Measurements from ENCODE around the gene CTCFL. TPM values are rescaled to one million over a fixed set of nuclear protein-coding genes. Genes with fewer than 3 reads are reported as not detected.

CTCFL gene
- total and polyA plus RNA-seq, 4 experiments from 2014 or later: not detected

GRCh38 chr20:57563522-57563921 lies 38.6 kb upstream of the CTCFL start:
- H3K36me3 Mint-ChIP-seq: no peaks in the 10 kb centered on the region
- intact Hi-C loops (cut with micrococcal nuclease): no loop called here
- no peaks in the 10 kb centered on the region for H3K4me1 ChIP-seq (ENCODE audit: insufficient read depth, low read length)
- no peak overlapping the region for H3K4me3 ChIP-seq (ENCODE audit: low read length in 2 of 2)
- no peaks in the 10 kb centered on the region for H3K36me3 ChIP-seq (ENCODE audit: insufficient read depth, low read length)
- ChIA-PET CTCF (ENCODE audit: partially characterized antibody) (no interaction called here), POLR2A (ENCODE audit: partially characterized antibody) (no interaction called here)
- H3K27ac ChIP-seq (ENCODE audit: low read depth, low read length): no peak overlapping the region
- H3K4me3 Mint-ChIP-seq: no peak overlapping the region
- DNase-seq: no peak
- no peaks in the 10 kb centered on the region for H3K9me3 Mint-ChIP-seq
- no peaks in the 10 kb centered on the region for H3K4me1 Mint-ChIP-seq
- peaks cover 6 to 24% of the 10 kb centered on the region in 2 donors for H3K27me3 Mint-ChIP-seq
- no peaks in the 10 kb centered on the region for H3K9me3 ChIP-seq (ENCODE audit: control insufficient read depth in 1 of 2, low read length in 2 of 2)
- no peak overlapping the region for H3K27ac Mint-ChIP-seq
- no peaks in the 10 kb centered on the region for H3K27me3 ChIP-seq (ENCODE audit: insufficient read depth, low read length)

- no peaks in the 10 kb centered on the region for H3K9me3 ChIP-seq (ENCODE audit: control insufficient read depth in 1 of 2, low read length in 2 of 2)
- H3K36me3 ChIP-seq (ENCODE audit: insufficient read depth, low read length): no peaks in the 10 kb centered on the region
- no peak for DNase-seq
- H3K9me3 Mint-ChIP-seq: no peaks in the 10 kb centered on the region
- H3K4me1 Mint-ChIP-seq: no peaks in the 10 kb centered on the region
- H3K4me3 Mint-ChIP-seq: no peak overlapping the region
- H3K27me3 ChIP-seq (ENCODE audit: insufficient read depth, low read length): no peaks in the 10 kb centered on the region
- H3K36me3 Mint-ChIP-seq: no peaks in the 10 kb centered on the region
- no peaks in the 10 kb centered on the region for H3K4me1 ChIP-seq (ENCODE audit: insufficient read depth, low read length)
- H3K4me3 ChIP-seq (ENCODE audit: low read length in 2 of 2): no peak overlapping the region
- peaks cover 6 to 24% of the 10 kb centered on the region in 2 donors for H3K27me3 Mint-ChIP-seq
- ChIA-PET POLR2A (ENCODE audit: partially characterized antibody) (no interaction called here), CTCF (ENCODE audit: partially characterized antibody) (no interaction called here)
- no peak overlapping the region for H3K27ac Mint-ChIP-seq
- H3K27ac ChIP-seq (ENCODE audit: low read depth, low read length): no peak overlapping the region
- intact Hi-C loops (cut with micrococcal nuclease): no loop called here
These were observed 37.9 kb upstream of the CTCFL start for GRCh38 chr20:57562541-57563465.

GRCh38 chr20:57561356-57562279 lies 36.7 kb upstream of the CTCFL start:
- no peak overlapping the region for H3K4me3 ChIP-seq (ENCODE audit: low read length in 2 of 2)
- Mint-ChIP-seq H3K36me3 (no peaks in the 10 kb centered on the region), H3K9me3 (no peaks in the 10 kb centered on the region), H3K4me3 (no peak overlapping the region), H3K27me3 (peaks cover 10 to 28% of the 10 kb centered on the region in 2 donors), H3K27ac (no peak overlapping the region), H3K4me1 (no peaks in the 10 kb centered on the region)
- DNase-seq: no peak
- H3K9me3 ChIP-seq (ENCODE audit: control insufficient read depth in 1 of 2, low read length in 2 of 2): no peaks in the 10 kb centered on the region
- ChIA-PET CTCF (ENCODE audit: partially characterized antibody) (no interaction called here), POLR2A (ENCODE audit: partially characterized antibody) (no interaction called here)
- H3K4me1 ChIP-seq (ENCODE audit: insufficient read depth, low read length): no peaks in the 10 kb centered on the region
- intact Hi-C loops (cut with micrococcal nuclease): no loop called here
- H3K27me3 ChIP-seq (ENCODE audit: insufficient read depth, low read length): no peaks in the 10 kb centered on the region
- no peak overlapping the region for H3K27ac ChIP-seq (ENCODE audit: low read depth, low read length)
- H3K36me3 ChIP-seq (ENCODE audit: insufficient read depth, low read length): no peaks in the 10 kb centered on the region

DNA sequence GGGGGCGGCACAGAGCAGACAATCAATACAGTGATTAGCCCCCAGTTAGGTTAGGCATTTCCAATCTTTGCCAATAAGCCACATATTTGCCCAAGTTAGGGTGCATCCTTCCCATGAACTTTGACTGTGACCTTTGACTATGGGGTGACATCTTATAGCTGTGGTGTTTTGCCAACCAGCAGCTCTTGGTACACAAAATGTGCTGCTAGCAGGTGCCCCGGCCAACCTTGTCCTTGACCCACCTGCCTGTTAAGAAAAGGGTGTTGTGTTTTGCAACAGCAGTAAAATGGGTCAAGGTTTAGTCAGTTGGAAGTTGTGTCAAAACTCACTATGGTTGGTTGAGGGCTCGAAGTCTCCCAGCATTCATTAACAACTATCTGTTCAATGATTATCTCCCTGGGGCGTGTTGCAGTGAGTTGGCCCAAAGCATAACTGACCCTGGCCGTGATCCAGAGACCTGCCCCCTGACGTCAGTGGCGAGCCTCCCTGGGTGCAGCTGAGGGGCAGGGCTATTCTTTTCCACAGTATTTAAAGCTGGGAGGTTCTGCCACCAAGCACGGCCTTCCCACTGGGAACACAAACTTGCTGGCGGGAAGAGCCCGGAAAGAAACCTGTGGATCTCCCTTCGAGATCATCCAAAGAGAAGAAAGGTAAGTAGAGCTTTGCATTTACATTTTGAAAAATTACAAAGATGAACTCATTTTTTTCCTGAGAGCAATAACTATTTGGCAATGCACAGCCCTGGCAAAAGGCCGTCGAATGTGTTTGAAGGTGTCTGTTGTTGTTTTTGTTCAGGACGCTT lies 35.8 kb upstream of the CTCFL start, which contains the start of gene PCK1:
TSS of gene PCK1 (plus strand) at position 557 of the 802 bp plus-strand sequence. CDS start 302 bp downstream, outside the sequence.
- no peaks in the 10 kb centered on the region for H3K4me1 Mint-ChIP-seq
- H3K36me3 ChIP-seq (ENCODE audit: insufficient read depth, low read length): no peaks in the 10 kb centered on the region
- no peak within 1 kb of the TSS for H3K4me3 ChIP-seq (ENCODE audit: low read length in 2 of 2)
- H3K4me3 Mint-ChIP-seq: no peak within 1 kb of the TSS
- intact Hi-C loops (cut with micrococcal nuclease): no loop called here
- no peaks in the 10 kb centered on the region for H3K27me3 ChIP-seq (ENCODE audit: insufficient read depth, low read length)
- H3K9me3 ChIP-seq (ENCODE audit: control insufficient read depth in 1 of 2, low read length in 2 of 2): no peaks in the 10 kb centered on the region
- POLR2A ChIA-PET (ENCODE audit: partially characterized antibody): no interaction called here
- H3K27ac ChIP-seq (ENCODE audit: low read depth, low read length): no peak within 1 kb of the TSS
- H3K27me3 Mint-ChIP-seq: peaks cover 13 to 34% of the 10 kb centered on the region in 2 donors
- H3K27ac Mint-ChIP-seq: no peak within 1 kb of the TSS
- no peaks in the 10 kb centered on the region for H3K9me3 Mint-ChIP-seq
- H3K4me1 ChIP-seq (ENCODE audit: insufficient read depth, low read length): no peaks in the 10 kb centered on the region
- CTCF ChIA-PET (ENCODE audit: partially characterized antibody): no interaction called here
- no peak for DNase-seq
- no peaks in the 10 kb centered on the region for H3K36me3 Mint-ChIP-seq

DNA sequence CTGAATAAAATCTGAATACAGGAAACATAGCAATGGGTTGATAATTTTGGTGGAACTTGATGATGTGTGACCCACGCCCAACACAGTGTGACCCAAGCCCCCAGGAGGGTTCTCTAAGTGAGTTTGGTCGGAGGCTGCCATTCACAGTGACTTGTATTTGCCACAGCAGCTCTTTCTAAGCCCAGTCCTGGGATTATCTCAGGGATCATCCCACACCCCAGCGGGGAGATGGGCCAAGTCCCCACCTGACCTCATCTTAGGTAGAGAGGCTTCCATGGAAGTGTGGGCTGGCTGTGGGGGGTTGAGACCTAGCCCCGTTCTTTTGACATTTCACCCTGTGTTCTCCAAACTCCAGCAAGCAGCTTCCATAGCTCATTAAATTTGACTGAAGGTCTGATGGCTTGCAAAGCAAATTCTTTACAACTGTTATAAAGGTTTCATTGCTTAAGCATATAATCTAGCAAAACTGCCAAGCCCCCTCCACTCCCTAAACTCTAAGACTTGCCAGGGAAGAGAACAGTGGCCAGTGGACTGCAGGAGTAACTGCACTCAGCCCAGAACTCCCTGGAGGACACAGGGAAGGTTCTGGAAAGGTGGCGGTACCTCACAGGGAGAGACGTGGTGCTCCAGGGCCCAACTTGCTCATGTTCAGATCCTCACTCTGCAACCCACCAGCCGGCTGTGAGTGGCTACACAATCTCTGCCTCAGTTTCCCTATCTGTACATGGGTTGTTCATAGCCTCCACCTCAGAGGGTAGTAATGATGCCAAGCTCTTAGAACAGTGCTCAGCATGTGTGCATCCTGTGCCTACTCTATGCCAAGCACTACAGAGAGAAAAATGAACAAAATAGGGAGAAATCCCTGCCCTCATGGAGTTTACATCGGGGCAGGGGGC lies 35.0 kb upstream of the CTCFL start:
- ChIA-PET CTCF (ENCODE audit: partially characterized antibody) (no interaction called here), POLR2A (ENCODE audit: partially characterized antibody) (no interaction called here)
- H3K4me1 Mint-ChIP-seq: no peaks in the 10 kb centered on the region
- H3K4me1 ChIP-seq (ENCODE audit: insufficient read depth, low read length): no peaks in the 10 kb centered on the region
- no peaks in the 10 kb centered on the region for H3K27me3 ChIP-seq (ENCODE audit: insufficient read depth, low read length)
- H3K9me3 ChIP-seq (ENCODE audit: control insufficient read depth in 1 of 2, low read length in 2 of 2): no peaks in the 10 kb centered on the region
- no peak overlapping the region for H3K4me3 Mint-ChIP-seq
- intact Hi-C loops (cut with micrococcal nuclease): no loop called here
- H3K36me3 ChIP-seq (ENCODE audit: insufficient read depth, low read length): no peaks in the 10 kb centered on the region
- no peak overlapping the region for H3K4me3 ChIP-seq (ENCODE audit: low read length in 2 of 2)
- H3K27ac Mint-ChIP-seq: no peak overlapping the region
- no peaks in the 10 kb centered on the region for H3K36me3 Mint-ChIP-seq
- no peak overlapping the region for H3K27ac ChIP-seq (ENCODE audit: low read depth, low read length)
- no peaks in the 10 kb centered on the region for H3K9me3 Mint-ChIP-seq
- no peak for DNase-seq
- peaks cover 13 to 34% of the 10 kb centered on the region in 2 donors for H3K27me3 Mint-ChIP-seq

- Histone ChIP-seq H3K4me1 (ENCODE audit: insufficient read depth, low read length) (no peaks in the 10 kb centered on the region), H3K27ac (ENCODE audit: low read depth, low read length) (no peak overlapping the region), H3K36me3 (ENCODE audit: insufficient read depth, low read length) (no peaks in the 10 kb centered on the region), H3K9me3 (ENCODE audit: control insufficient read depth in 1 of 2, low read length in 2 of 2) (no peaks in the 10 kb centered on the region), H3K27me3 (ENCODE audit: insufficient read depth, low read length) (no peaks in the 10 kb centered on the region), H3K4me3 (ENCODE audit: low read length in 2 of 2) (no peak overlapping the region)
- Mint-ChIP-seq H3K4me1 (no peaks in the 10 kb centered on the region), H3K4me3 (no peak overlapping the region), H3K27me3 (peaks cover 13 to 34% of the 10 kb centered on the region in 2 donors), H3K27ac (no peak overlapping the region), H3K36me3 (no peaks in the 10 kb centered on the region), H3K9me3 (no peaks in the 10 kb centered on the region)
- ChIA-PET POLR2A (ENCODE audit: partially characterized antibody) (no interaction called here), CTCF (ENCODE audit: partially characterized antibody) (no interaction called here)
- intact Hi-C loops (cut with micrococcal nuclease): no loop called here
- no peak for DNase-seq
These were observed 34.3 kb upstream of the CTCFL start for GRCh38 chr20:57559289-57559634.

All from CD4-positive, alpha-beta memory T cell (primary cell).